B cell (primary cell): ENCODE results near the gene APMAP.
"Not testable (repeated sequence)": the region's sequence is repeated elsewhere in the genome, so short reads cannot be mapped to it uniquely, and the experiment has no call there.

Source experiments
- CTCF ChIP-seq: fragments of 200-600 bp; IDR thresholded peaks from one replicate; pipeline ENCODE4 v1.8.0; 2022; ENCODE audit warnings: antibody characterized with exemption, mild to moderate bottlenecking
- EZH2 ChIP-seq: IDR thresholded peaks from 2 replicates; pipeline ENCODE4 v1.6.1; 2012; ENCODE audit warnings: borderline replicate concordance, low read depth, mild to moderate bottlenecking, moderate library complexity, low read length; ENCODE audit not compliant: insufficient read depth, poor library complexity, severe bottlenecking

DNA sequence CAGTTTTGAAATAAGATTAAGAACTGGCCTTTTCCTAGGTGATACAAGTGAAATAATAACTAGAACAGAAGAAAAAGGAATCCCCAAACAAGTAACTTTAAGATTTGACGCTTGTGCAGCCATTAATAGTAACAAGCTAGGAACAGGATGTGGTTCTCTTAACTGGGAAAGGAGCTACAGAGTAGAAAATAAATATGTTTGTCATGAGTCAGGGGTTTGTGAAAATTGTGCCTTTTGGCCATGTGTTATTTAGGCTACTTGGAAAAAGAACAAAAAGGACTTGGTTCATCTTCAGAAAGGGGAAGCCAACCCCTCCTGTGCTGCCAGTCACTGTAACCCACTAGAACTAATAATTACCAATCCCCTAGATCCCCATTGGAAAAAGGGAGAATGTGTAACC lies 60.7 kb downstream of the APMAP start:
- TF ChIP-seq CTCF, EZH2: not testable (repeated sequence)
